ENCODE results near the gene TPP1.

The TPP1 gene

DNA sequence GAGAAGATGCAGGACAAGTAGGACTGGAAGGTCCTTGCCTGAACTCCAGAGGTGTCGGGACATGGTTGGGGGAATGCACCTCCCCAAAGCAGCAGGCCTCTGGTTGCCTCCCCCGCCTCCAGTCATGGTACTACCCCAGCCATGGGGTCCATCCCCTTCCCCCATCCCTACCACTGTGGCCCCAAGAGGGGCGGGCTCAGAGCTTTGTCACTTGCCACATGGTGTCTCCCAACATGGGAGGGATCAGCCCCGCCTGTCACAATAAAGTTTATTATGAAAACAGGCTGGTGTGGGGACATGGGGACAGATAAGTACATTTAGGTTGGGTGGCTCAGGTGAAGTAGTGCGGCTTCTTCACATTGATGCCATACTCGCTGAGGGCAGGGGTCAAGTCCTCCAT lies 8.6 kb downstream of the TPP1 start:
- DNase-seq, result no peak

DNA sequence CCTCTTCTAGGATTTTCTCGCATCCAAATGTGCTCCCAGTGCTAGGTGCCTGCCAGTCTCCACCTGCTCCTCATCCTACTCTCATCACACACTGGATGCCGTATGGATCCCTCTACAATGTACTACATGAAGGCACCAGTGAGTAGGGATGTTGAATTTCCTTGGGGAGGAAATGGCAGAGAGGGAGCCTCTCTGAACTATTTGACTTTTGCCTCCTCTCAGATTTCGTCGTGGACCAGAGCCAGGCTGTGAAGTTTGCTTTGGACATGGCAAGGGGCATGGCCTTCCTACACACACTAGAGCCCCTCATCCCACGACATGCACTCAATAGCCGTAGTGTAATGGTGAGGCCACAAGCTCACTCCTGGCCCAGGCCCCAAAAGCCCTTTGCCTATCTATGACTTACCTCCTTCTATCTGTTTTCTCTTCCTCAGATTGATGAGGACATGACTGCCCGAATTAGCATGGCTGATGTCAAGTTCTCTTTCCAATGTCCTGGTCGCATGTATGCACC lies 9.7 kb downstream of the TPP1 start:
- no peak for DNase-seq

GRCh38 chr11:6608726-6609501 lies 10.3 kb downstream of the TPP1 start:
- DNase-seq, result no peak

DNA sequence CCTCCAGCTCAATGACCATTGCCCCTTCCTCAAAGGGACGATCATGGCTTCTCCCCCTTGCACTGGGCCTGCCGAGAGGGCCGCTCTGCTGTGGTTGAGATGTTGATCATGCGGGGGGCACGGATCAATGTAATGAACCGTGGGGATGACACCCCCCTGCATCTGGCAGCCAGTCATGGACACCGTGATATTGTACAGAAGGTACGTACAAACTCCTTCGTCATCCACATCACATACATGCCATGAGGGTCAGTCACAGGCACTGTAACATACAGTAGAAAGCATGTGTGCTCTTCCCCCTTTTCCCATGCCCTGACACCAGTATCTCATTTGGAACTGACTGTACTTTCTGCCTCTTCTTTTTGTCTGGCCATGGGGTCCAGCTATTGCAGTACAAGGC lies 11.2 kb downstream of the TPP1 start:
- no peak for DNase-seq

- DNase-seq, result no peak
Measured at GRCh38 chr11:6607190-6607795, 11.9 kb downstream of the TPP1 start.

- DNase-seq, result no peak
Measured at GRCh38 chr11:6606471-6607189, 12.6 kb downstream of the TPP1 start.

GRCh38 chr11:6604790-6605189 lies 14.4 kb downstream of the TPP1 start:
- no peak for DNase-seq

DNA sequence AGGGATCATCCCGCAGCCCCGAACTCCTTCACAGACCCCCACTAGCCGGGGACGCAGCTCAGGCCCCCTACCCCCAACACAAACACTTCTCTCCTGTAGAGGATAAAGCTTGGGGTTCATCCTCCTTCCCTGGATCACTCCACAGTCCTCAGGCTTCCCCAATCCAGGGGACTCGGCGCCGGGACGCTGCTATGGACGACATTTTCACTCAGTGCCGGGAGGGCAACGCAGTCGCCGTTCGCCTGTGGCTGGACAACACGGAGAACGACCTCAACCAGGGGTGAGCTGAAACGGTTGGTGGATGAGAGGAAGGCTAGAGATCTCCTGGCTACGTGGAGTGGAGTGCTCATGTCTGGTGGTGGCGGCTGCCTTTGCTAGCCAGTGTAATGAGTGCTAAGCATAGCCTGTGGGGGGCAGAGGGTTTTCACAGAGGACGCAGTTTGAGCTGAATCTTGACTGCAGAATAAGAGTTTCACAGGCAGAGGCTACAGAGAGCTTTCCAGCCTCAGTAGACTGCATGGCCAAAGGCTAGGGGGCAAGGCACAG lies 15.1 kb downstream of the TPP1 start:
- peak; percentile 5 to 41 for DNase-seq

- peak; percentile 56 to 79 for DNase-seq
Measured at GRCh38 chr11:6603287-6604080, 15.7 kb downstream of the TPP1 start, which contains the start of the genes ILK and RRP8. Gene ILK (plus strand): TSS chr11:6603774. CDS start chr11:6604272, 498 bp downstream. Gene RRP8 (minus strand): TSS chr11:6603616. CDS start chr11:6603502, 114 bp downstream.

GRCh38 chr11:6602096-6602940 lies 16.9 kb downstream of the TPP1 start:
- no peak for DNase-seq

DNA sequence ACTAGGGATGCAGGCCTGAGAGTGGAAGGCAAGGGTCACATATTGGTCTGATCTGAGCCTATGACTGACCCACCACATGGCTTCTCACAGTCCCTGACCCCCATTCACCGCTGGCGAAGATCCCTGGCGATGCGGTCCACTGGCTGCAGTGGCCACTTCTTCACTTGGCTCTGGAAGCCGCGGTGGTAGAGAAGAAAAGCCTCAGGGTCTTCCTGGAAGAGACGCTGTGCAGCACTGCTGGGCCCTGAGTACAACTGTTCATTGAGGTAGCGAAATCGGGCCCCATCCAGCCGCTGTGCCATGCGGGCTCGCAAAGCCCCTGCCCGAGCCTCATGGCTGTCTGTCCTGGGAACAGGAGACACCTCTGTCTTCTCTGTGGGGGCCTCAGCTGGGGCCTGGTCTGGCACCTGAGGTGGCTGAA lies 18.2 kb downstream of the TPP1 start:
- no peak for DNase-seq

- no peak for DNase-seq
Measured at GRCh38 chr11:6599881-6600390, 19.3 kb downstream of the TPP1 start.

DNA sequence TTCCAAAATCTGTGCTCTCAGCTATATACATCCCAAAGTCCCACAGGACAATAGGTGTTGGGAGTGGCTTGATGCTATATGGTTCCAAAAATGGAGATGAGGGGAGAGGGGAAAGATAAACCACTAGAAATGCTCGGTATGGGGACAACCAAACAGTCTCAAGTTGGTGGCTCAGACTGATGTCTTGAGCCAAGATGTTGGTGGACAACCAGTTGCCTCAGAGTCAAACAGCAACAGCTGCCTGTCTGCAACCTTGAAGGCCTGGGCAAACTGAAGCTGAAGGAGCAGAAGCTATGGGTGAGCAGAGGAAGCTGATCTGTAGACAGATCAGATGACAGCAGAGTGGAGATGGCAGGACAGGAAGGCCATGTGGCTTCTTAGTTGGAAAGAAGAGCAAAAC lies 19.8 kb downstream of the TPP1 start:
- DNase-seq, result no peak

DNA sequence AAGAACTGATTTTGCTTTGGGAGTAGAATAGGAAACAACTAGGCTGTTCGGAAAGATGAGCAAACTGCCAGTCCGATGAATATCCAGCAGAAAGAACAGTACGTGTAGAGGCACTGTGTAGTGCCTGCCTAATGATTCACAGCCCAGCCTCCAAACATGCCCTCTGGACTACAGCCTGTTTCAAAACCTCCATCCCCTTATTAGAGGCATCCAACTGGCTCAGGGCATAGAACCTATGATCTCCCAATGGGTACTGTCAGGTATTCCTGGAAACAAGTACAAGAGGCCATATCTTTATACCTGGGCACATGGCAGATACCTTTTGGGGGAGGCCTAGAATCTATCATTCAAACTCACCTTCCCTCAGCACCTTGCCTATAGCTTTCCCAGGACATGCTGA lies 20.7 kb downstream of the TPP1 start:
- no peak for DNase-seq

GRCh38 chr11:6596239-6596877 lies 22.9 kb downstream of the TPP1 start:
- peak; percentile 9 to 57 for DNase-seq

- DNase-seq, result no peak
Measured at GRCh38 chr11:6594142-6594768, 25.0 kb downstream of the TPP1 start.

DNA sequence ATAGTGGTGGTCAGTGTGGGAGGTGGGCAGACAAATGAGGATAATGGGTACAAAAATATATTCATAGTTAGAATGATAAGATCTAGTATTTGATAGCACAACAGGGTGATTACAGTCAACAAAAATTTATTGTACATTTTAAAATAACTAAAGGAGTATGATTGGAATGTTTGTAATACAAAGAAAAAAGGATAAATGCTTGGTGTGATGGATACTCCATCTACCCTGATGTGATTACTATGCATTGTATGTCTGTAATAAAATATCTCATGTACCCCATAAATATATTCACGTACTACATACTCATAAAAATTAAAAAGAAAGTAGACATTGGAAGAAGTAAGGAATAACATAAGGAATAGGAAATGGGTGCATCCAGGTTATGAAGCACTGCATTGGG lies 31.2 kb downstream of the TPP1 start:
- DNase-seq, result no peak

- no peak for DNase-seq
Measured at GRCh38 chr11:6587360-6587953, 31.8 kb downstream of the TPP1 start.

DNA sequence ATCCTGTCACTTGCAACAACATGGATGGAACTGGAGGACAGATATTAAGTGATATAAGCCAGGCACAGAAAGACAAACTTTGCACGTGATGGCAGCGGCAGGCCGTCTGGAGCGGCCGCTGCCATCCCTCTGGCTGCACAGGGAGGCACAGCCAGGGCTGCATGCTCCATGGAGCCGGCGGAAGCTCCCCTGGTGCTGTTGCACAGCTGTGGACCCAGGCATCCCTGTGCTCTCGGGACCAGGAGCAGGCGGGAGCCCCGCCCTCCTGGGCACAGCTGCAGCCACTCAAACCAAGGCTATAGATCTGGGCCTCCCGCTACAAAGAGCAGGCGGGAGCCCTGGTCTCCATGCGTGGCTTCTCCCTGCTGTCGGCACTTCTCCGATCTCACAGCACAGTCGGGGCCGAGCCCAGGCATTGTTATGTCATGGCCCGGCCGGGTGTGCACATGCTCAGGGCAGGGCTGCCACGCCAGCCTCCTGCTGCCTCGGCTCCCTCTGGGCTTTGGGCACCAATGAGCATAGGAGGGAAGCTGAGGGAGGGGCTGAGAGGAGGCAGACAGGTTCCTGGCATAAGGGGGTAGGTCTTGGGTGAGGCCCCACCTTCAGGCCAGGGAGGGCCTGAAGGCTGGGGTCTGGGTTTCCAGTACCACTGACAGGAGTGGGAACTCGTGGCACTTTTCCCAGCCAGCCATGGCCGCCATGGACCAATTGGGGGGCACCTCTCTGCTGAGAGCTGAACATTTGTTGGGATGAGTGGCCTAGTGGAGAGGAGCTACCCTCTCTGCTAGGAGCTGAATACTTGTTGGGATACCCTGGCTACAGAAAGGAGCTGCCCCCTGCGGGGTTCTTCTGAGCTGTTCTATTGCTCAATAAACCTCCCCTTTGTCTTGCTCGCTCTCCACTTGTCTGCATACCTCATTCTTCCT lies 32.5 kb downstream of the TPP1 start:
- DNase-seq, result peak; percentile 12 to 49

Measured in NCI-H524 (cell line).